Spinal cord (tissue), 10 donors: ENCODE measurements around the gene AKAP12. TPM values are rescaled to one million over a fixed set of nuclear protein-coding genes. Genes with fewer than 3 reads are reported as not detected.
A peak's percentile ranks its signal among the peaks of the same experiment; 100 is the strongest.

ENCODE experiments used
- DNase-seq, 6 donors: peaks; one replicate each; pipeline versions ENCODE4 v3.0.0 to v3.0.0-alpha.2; 2013 to 2015; ENCODE audit warnings: low spot score in 6 of 6, low read depth in 4 of 6
- H3K27ac ChIP-seq: one replicate; pipeline ENCODE4 v1.5.1; 2013; ENCODE audit warnings: low read depth, low read length, control low read depth
- H3K27me3 ChIP-seq: one replicate; pipeline ENCODE4 v1.6.1; 2013; ENCODE audit warnings: low read length; ENCODE audit not compliant: control insufficient read depth, insufficient read depth
- H3K36me3 ChIP-seq: one replicate; pipeline ENCODE4 v1.6.1; 2013; ENCODE audit warnings: low read length; ENCODE audit not compliant: control insufficient read depth, insufficient read depth
- H3K4me1 ChIP-seq: one replicate; pipeline ENCODE4 v1.6.1; 2013; ENCODE audit warnings: low read length; ENCODE audit not compliant: control insufficient read depth, insufficient read depth
- H3K4me3 ChIP-seq: one replicate; pipeline ENCODE4 v1.5.1; 2013; ENCODE audit warnings: low read depth, low read length, control low read depth
- H3K9me3 ChIP-seq: one replicate; pipeline ENCODE4 v1.6.1; 2013; ENCODE audit warnings: low read length; ENCODE audit not compliant: control insufficient read depth, insufficient read depth
- WGBS: methylation state at CpG from one replicate; pipeline ENCODE4 v1.1.5; 2013; ENCODE audit warnings: missing lambda C conversion rate; ENCODE audit not compliant: insufficient coverage; 5-methylcytosine and 5-hydroxymethylcytosine counted together
- polyA plus RNA-seq, 2 donors: library from polyadenylated mRNA; unstranded; fragments of 120-200 nt; gene quantifications; one replicate each; pipeline ENCODE4 v1.2.1, GENCODE V29; 2013; ENCODE audit not compliant: insufficient read length in 2 of 2
- total RNA-seq, 2 donors: library from RNA; depleted of rRNA in 1 of 2; stranded (reverse); fragments of 120-200 nt in 1 of 2; fragments of >200 nt in 1 of 2; gene quantifications; one replicate each; pipeline versions ENCODE4 v1.2.3 to v1.2.4, GENCODE V29; 2013 to 2014
- donor health status: healthy.

The AKAP12 gene
- total and polyA plus RNA-seq, 4 donors = 94.8 to 292 (median 158) TPM

GRCh38 chr6:151229401-151230276 lies 10.1 kb upstream of the AKAP12 start:
- Histone ChIP-seq H3K4me1 (no peaks in the 10 kb centered on the region), H3K27ac (no peak overlapping the region), H3K9me3 (no peaks in the 10 kb centered on the region), H3K27me3 (no peaks in the 10 kb centered on the region), H3K4me3 (no peak overlapping the region), H3K36me3 (no peaks in the 10 kb centered on the region)
- no peak for DNase-seq
- WGBS = 80% methylated on average over 7 of the region's 11 CpGs

- 97% methylated on average over 3 of the region's 4 CpGs for WGBS
- Histone ChIP-seq H3K36me3 (no peaks in the 10 kb centered on the region), H3K9me3 (no peaks in the 10 kb centered on the region), H3K4me3 (no peak overlapping the region), H3K27ac (no peak overlapping the region), H3K4me1 (no peaks in the 10 kb centered on the region), H3K27me3 (no peaks in the 10 kb centered on the region)
- no peak for DNase-seq
Observed at GRCh38 chr6:151230277-151230577, 9.5 kb upstream of the AKAP12 start.

GRCh38 chr6:151232899-151233298 lies 6.9 kb upstream of the AKAP12 start:
- no peaks in the 10 kb centered on the region for H3K4me1 ChIP-seq
- no peaks in the 10 kb centered on the region for H3K9me3 ChIP-seq
- no peaks in the 10 kb centered on the region for H3K36me3 ChIP-seq
- H3K27me3 ChIP-seq = no peaks in the 10 kb centered on the region
- H3K4me3 ChIP-seq = no peak overlapping the region
- no CpG with 5 or more reads among the region's 1 CpG for WGBS
- H3K27ac ChIP-seq = no peak overlapping the region
- DNase-seq = no peak

GRCh38 chr6:151233731-151234130 lies 6.0 kb upstream of the AKAP12 start:
- H3K9me3 ChIP-seq = no peaks in the 10 kb centered on the region
- no peak overlapping the region for H3K4me3 ChIP-seq
- no peaks in the 10 kb centered on the region for H3K4me1 ChIP-seq
- H3K27me3 ChIP-seq = no peaks in the 10 kb centered on the region
- no peak for DNase-seq
- 98% methylated on average over 5 of the region's 7 CpGs for WGBS
- H3K27ac ChIP-seq = no peak overlapping the region
- H3K36me3 ChIP-seq = no peaks in the 10 kb centered on the region

GRCh38 chr6:151236668-151237401 lies 2.9 kb upstream of the AKAP12 start:
- no peak for DNase-seq
- H3K36me3 ChIP-seq = no peaks in the 10 kb centered on the region
- 90% methylated on average over 1 of the region's 6 CpGs for WGBS
- H3K9me3 ChIP-seq = no peaks in the 10 kb centered on the region
- no peak overlapping the region for H3K27ac ChIP-seq
- H3K4me1 ChIP-seq = peaks cover 6% of the 10 kb centered on the region
- no peaks in the 10 kb centered on the region for H3K27me3 ChIP-seq
- H3K4me3 ChIP-seq = no peak overlapping the region

- WGBS = under 1% methylated on average over 60 of the region's 60 CpGs
- no peaks in the 10 kb centered on the region for H3K36me3 ChIP-seq
- no peaks in the 10 kb centered on the region for H3K9me3 ChIP-seq
- no peaks in the 10 kb centered on the region for H3K27me3 ChIP-seq
- peak overlapping the region; percentile 96 for H3K27ac ChIP-seq
- H3K4me1 ChIP-seq = peaks cover 11% of the 10 kb centered on the region
- peak in 5 of 6 donors; percentile 71 to 96 (median 77) for DNase-seq
- H3K4me3 ChIP-seq = peak overlapping the region; percentile 96
Observed at GRCh38 chr6:151240036-151240685, 394 bp downstream of the AKAP12 start.

- Histone ChIP-seq H3K4me1 (peaks cover 11% of the 10 kb centered on the region), H3K9me3 (no peaks in the 10 kb centered on the region), H3K4me3 (peak overlapping the region; percentile 96), H3K36me3 (no peaks in the 10 kb centered on the region), H3K27ac (peak overlapping the region; percentile 96), H3K27me3 (no peaks in the 10 kb centered on the region)
- DNase-seq = peak in 4 of 6 donors; percentile 40 to 89 (median 64)
- under 1% methylated on average over 66 of the region's 68 CpGs for WGBS
Observed at GRCh38 chr6:151240791-151241642, 1.2 kb downstream of the AKAP12 start.

GRCh38 chr6:151241853-151242252 lies 2.1 kb downstream of the AKAP12 start:
- H3K36me3 ChIP-seq = no peaks in the 10 kb centered on the region
- H3K27ac ChIP-seq = peak overlapping the region; percentile 96
- H3K9me3 ChIP-seq = no peaks in the 10 kb centered on the region
- peak in 1 of 6 donors; percentile 43 for DNase-seq
- H3K27me3 ChIP-seq = no peaks in the 10 kb centered on the region
- H3K4me1 ChIP-seq = peaks cover 11% of the 10 kb centered on the region
- H3K4me3 ChIP-seq = peak overlapping the region; percentile 96
- no CpG with 5 or more reads among the region's 5 CpGs for WGBS

GRCh38 chr6:151242420-151242861 lies 2.7 kb downstream of the AKAP12 start:
- no peaks in the 10 kb centered on the region for H3K36me3 ChIP-seq
- H3K4me3 ChIP-seq = peak overlapping the region; percentile 96
- peak in 3 of 6 donors; percentile 25 to 71 (median 52) for DNase-seq
- 35% methylated on average over 4 of the region's 7 CpGs for WGBS
- H3K27ac ChIP-seq = peak overlapping the region; percentile 96
- H3K9me3 ChIP-seq = no peaks in the 10 kb centered on the region
- peaks cover 11% of the 10 kb centered on the region for H3K4me1 ChIP-seq
- H3K27me3 ChIP-seq = no peaks in the 10 kb centered on the region
